Endothelial cell of umbilical vein (primary cell): ENCODE data around the gene SCN1B. TPM values are rescaled to one million over a fixed set of nuclear protein-coding genes. Genes with fewer than 3 reads are reported as not detected.

Source experiments
- BruUV-seq: library from RNA; stranded (reverse); fragments of 400-500 nt; replicated peaks from 2 replicates; lab custom pipeline; 2021; lab: Mats Ljungman, UMichigan
- CTCF ChIA-PET: fragments of 300-600, 350-600 bp; sonication (Branson Sonifier 250); formaldehyde crosslinking; loops from one replicate; lab custom pipeline; 2021; ENCODE audit warnings: antibody characterized with exemption, inconsistent platforms; lab: Charles Lee
- POLR2A ChIA-PET: fragments of 300-600, 350-600 bp; sonication (Branson Sonifier 250); formaldehyde crosslinking; loops from one replicate; lab custom pipeline; 2021; ENCODE audit warnings: antibody characterized with exemption, inconsistent platforms; lab: Charles Lee
- DNase-seq: peaks from one replicate; pipeline ENCODE4 v3.0.0-alpha.2; 2011; ENCODE audit warnings: low read depth, low spot score
- FAIRE-seq: peaks from 2 replicates; lab custom pipeline; 2011; peaks lifted over from hg19 to GRCh38; lab: Jason Lieb, UNC
- H2AFZ ChIP-seq: 2 replicates; pipeline ENCODE4 v1.6.0; 2012; ENCODE audit warnings: low read depth, low read length, control low read depth, inconsistent platforms
- H3K27ac ChIP-seq: 2 replicates; pipeline ENCODE4 v1.5.1; 2011; ENCODE audit warnings: low read depth, mild to moderate bottlenecking, control low read depth, low read length, moderate library complexity; ENCODE audit not compliant: insufficient read depth
- H3K27me3 ChIP-seq, 2 experiments: 2 replicates each; pipeline versions ENCODE4 v1.6.0 to v1.6.1; 2011; ENCODE audit warnings: low read length in 2 of 2, mixed read lengths in 1 of 2; ENCODE audit not compliant: control insufficient read depth in 2 of 2, insufficient read depth in 2 of 2
- H3K36me3 ChIP-seq, 2 experiments: 2 replicates in 1 of 2; 3 replicates in 1 of 2; pipeline ENCODE4 v1.5.1; 2011; ENCODE audit warnings: low read length in 2 of 2, mild to moderate bottlenecking in 1 of 2, moderate library complexity in 1 of 2; ENCODE audit not compliant: control insufficient read depth in 2 of 2, insufficient read depth in 2 of 2; ENCODE audit errors: extremely low read depth in 1 of 2
- H3K4me1 ChIP-seq: 3 replicates; pipeline ENCODE4 v1.5.1; 2011; ENCODE audit warnings: mild to moderate bottlenecking, low read length; ENCODE audit not compliant: control insufficient read depth, insufficient read depth; ENCODE audit errors: extremely low read depth
- H3K4me2 ChIP-seq: 2 replicates; pipeline ENCODE4 v1.6.1; 2011; ENCODE audit warnings: low read length, control low read depth, mixed read lengths; ENCODE audit not compliant: insufficient read depth
- H3K4me3 ChIP-seq, 3 experiments: fragments of 200-600 bp in 1 of 3; sonication (generic), shearing (Covaris generic) in 1 of 3; replicated peaks in 1 of 3; 2 replicates each; pipeline ENCODE4 v1.5.1; 2011 to 2016; ENCODE audit warnings: control low read depth in 3 of 3, low read length in 3 of 3, mild to moderate bottlenecking in 2 of 3, inconsistent platforms in 1 of 3, low read depth in 1 of 3, moderate library complexity in 1 of 3; ENCODE audit not compliant: insufficient read depth in 1 of 3
- H3K79me2 ChIP-seq: 2 replicates; pipeline ENCODE4 v1.6.0; 2012; ENCODE audit warnings: low read length, inconsistent platforms; ENCODE audit not compliant: control insufficient read depth, insufficient read depth
- H3K9ac ChIP-seq: replicated peaks from 2 replicates; pipeline ENCODE3; 2011; ENCODE audit warnings: low read length, control low read depth; ENCODE audit not compliant: insufficient read depth; ENCODE audit errors: extremely low read depth
- H3K9me1 ChIP-seq: replicated peaks from 3 replicates; pipeline ENCODE4 v1.6.0; 2011; ENCODE audit warnings: mild to moderate bottlenecking, low read length; ENCODE audit not compliant: control insufficient read depth, insufficient read depth; ENCODE audit errors: extremely low read depth
- H3K9me3 ChIP-seq: replicated peaks from 2 replicates; pipeline ENCODE4 v1.5.1; 2012; ENCODE audit warnings: low read length, inconsistent platforms; ENCODE audit not compliant: control insufficient read depth, insufficient read depth
- H4K20me1 ChIP-seq: replicated peaks from 2 replicates; pipeline ENCODE3; 2011; ENCODE audit warnings: mild to moderate bottlenecking, low read length; ENCODE audit not compliant: control insufficient read depth, insufficient read depth; ENCODE audit errors: extremely low read depth
- EZH2 ChIP-seq: IDR thresholded peaks from 2 replicates; pipeline ENCODE4 v1.6.1; 2012; ENCODE audit warnings: borderline replicate concordance, low read depth, mild to moderate bottlenecking, moderate library complexity, low read length, inconsistent platforms; ENCODE audit not compliant: severe bottlenecking
- FOS ChIP-seq: IDR thresholded peaks from 2 replicates; pipeline ENCODE4 v1.6.1; 2011; ENCODE audit warnings: mild to moderate bottlenecking, low read length, moderate library complexity, borderline replicate concordance; ENCODE audit not compliant: insufficient read depth
- GATA2 ChIP-seq: IDR thresholded peaks from 2 replicates; pipeline ENCODE4 v1.7.0; 2011; ENCODE audit warnings: low read depth, mild to moderate bottlenecking, moderate library complexity, mixed read lengths, low read length; ENCODE audit not compliant: insufficient read length, insufficient read depth
- JUN ChIP-seq: IDR thresholded peaks from 2 replicates; pipeline ENCODE4 v1.6.1; 2011; ENCODE audit warnings: borderline replicate concordance, low read depth; ENCODE audit not compliant: insufficient read length, insufficient read depth
- MYC ChIP-seq: IDR thresholded peaks from one replicate; pipeline ENCODE4 v1.6.1; 2011; ENCODE audit warnings: mild to moderate bottlenecking, low read depth, low read length
- POLR2A ChIP-seq: IDR thresholded peaks from 2 replicates; pipeline ENCODE4 v1.6.1; 2012; ENCODE audit warnings: low read depth, mild to moderate bottlenecking, control low read depth, low read length
- POLR2AphosphoS5 ChIP-seq: IDR thresholded peaks from 2 replicates; pipeline ENCODE4 v1.6.1; 2012; ENCODE audit warnings: low read depth, mild to moderate bottlenecking, control low read depth, low read length, moderate library complexity; ENCODE audit not compliant: insufficient read depth
- dilution Hi-C: fragments of 300-500 bp; cut with MboI; formaldehyde crosslinking; loops from one replicate; pipeline ENCODE4 v1.15.0; 2019; ENCODE audit warnings: low sequenced_read_pairs; ENCODE audit not compliant: extremely low pct_ligation_motif_present
- intact Hi-C: fragments of 100-400 bp; cut with micrococcal nuclease; formaldehyde crosslinking; loops from one replicate; pipeline ENCODE4 v1.10.0; 2022
- polyA plus RNA-seq, 4 experiments: library from polyadenylated mRNA; depleted of rRNA in 3 of 4; stranded (reverse) in 3 of 4; unstranded in 1 of 4; fragments of >200 nt; gene quantifications; 2 replicates each; pipeline versions ENCODE4 v1.2.1 to v1.2.3, GENCODE V29; 2011 to 2012; ENCODE audit warnings: missing spikeins in 1 of 4
- total RNA-seq: library from RNA; stranded (reverse); gene quantifications from 2 replicates; pipeline ENCODE4 v1.2.3, GENCODE V29; 2021
- TF ChIP-seq, protein P1 (sequence below), 2 donors: IDR thresholded peaks; 1 replicate in 1 of 2; 2 replicates in 1 of 2; pipeline ENCODE4 v1.5.1; 2011; ENCODE audit warnings: low read length in 2 of 2, mild to moderate bottlenecking in 2 of 2, moderate library complexity in 2 of 2, control low read depth in 1 of 2, inconsistent platforms in 1 of 2, low read depth in 1 of 2; ENCODE audit not compliant: insufficient read depth in 1 of 2; ENCODE audit errors: extremely low read depth in 1 of 2
- TF ChIP-seq, protein P2 (sequence below): IDR thresholded peaks from 2 replicates; pipeline ENCODE4 v1.6.1; 2011; ENCODE audit not compliant: insufficient read depth, insufficient read length

Gene SCN1B
- total and polyA plus RNA-seq, 2 donors (not counting 3 experiments of a cell fraction or from before 2014, with no cell fraction given): 11.2 to 14.2 TPM

DNA sequence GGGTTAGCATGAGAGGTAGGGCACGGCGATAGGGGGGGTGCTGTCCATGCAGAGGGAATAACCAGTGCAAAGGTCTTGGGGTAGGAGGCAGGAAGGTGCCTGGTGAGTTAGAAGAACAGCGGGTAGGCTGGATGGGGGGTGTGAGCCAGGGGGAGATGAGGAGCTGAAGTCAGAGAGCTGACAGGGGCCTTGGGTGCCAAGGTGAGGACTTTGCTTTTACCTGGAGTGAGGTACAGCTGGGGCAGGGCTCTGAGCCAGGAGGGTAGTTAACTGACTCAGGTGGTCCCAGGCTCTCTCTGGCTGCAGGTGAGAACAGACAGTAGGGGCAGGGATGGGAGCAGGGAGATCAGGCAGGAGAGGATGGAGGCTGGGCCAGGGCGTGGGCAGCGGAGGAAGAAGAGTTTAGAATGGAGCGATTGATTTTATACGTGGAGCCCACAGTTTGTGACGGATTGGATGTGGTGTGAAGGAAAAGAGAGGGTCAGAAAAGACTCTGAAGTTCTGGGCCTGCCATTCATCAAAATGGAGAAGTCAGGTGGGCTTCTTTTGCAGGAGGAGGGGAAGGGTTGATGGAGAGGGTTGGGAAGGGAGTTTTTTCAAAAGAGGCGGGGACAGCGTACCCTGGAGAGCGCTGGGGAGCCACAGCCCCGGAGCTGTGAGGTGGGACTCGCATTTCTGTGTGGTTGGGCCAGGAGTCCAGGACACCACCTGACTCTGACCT, 31.3 kb upstream of the SCN1B start:
- BruUV-seq: no TSS peak
- DNase-seq (no peak), FAIRE-seq (no peak)
- no peaks in the 10 kb centered on the region for H4K20me1 ChIP-seq
- H3K27ac ChIP-seq: peak overlapping the region; percentile 89
- H3K9me1 ChIP-seq: no peaks in the 10 kb centered on the region
- H3K4me3 ChIP-seq: no peak overlapping the region
- peak overlapping the region; percentile 48 for H2AFZ ChIP-seq
- H3K9me3 ChIP-seq: no peaks in the 10 kb centered on the region
- peak overlapping the region; percentile 80 for H3K9ac ChIP-seq
- intact Hi-C loops (no loop called here), dilution Hi-C loops (no loop called here)
- ChIA-PET POLR2A (no interaction called here), CTCF (interaction anchor here (1.0 to 3.1 kb wide), 2 partner anchors 14 to 21 kb away, joined by 3 to 12 read pairs; no protein-coding TSS in a partner anchor)
- no peak for TF ChIP-seq POLR2AphosphoS5
- TF ChIP-seq, protein P1, sequence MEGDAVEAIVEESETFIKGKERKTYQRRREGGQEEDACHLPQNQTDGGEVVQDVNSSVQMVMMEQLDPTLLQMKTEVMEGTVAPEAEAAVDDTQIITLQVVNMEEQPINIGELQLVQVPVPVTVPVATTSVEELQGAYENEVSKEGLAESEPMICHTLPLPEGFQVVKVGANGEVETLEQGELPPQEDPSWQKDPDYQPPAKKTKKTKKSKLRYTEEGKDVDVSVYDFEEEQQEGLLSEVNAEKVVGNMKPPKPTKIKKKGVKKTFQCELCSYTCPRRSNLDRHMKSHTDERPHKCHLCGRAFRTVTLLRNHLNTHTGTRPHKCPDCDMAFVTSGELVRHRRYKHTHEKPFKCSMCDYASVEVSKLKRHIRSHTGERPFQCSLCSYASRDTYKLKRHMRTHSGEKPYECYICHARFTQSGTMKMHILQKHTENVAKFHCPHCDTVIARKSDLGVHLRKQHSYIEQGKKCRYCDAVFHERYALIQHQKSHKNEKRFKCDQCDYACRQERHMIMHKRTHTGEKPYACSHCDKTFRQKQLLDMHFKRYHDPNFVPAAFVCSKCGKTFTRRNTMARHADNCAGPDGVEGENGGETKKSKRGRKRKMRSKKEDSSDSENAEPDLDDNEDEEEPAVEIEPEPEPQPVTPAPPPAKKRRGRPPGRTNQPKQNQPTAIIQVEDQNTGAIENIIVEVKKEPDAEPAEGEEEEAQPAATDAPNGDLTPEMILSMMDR (IDR thresholded peaks at IDR 0.05; ENCODE audit: extremely low read depth in 1 of 2, insufficient read depth in 1 of 2, low read depth in 1 of 2, low read length in 2 of 2): no peak
- TF ChIP-seq JUN: no peak
- no peak for TF ChIP-seq FOS
- TF ChIP-seq, protein P2, sequence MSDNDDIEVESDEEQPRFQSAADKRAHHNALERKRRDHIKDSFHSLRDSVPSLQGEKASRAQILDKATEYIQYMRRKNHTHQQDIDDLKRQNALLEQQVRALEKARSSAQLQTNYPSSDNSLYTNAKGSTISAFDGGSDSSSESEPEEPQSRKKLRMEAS: no peak
- no peak for TF ChIP-seq MYC
- no peak for TF ChIP-seq POLR2A
- TF ChIP-seq EZH2: no peak
- no peak for TF ChIP-seq GATA2
- H3K4me1 ChIP-seq: peaks cover 71% of the 10 kb centered on the region
- peaks cover 32% of the 10 kb centered on the region for H3K79me2 ChIP-seq
- no peaks in the 10 kb centered on the region for H3K27me3 ChIP-seq
- no peaks in the 10 kb centered on the region for H3K36me3 ChIP-seq
- peak overlapping the region; percentile 77 for H3K4me2 ChIP-seq
